Measurements from ENCODE around the gene FAM135A. TPM values are rescaled to one million over a fixed set of nuclear protein-coding genes. Genes with fewer than 3 reads are reported as not detected.

FAM135A gene
- total and polyA plus RNA-seq, 2 of the 8 experiments (the other 6 are each of a cell fraction or from before 2014, with no cell fraction given): 17.4 to 35.7 TPM

- Histone ChIP-seq H3K79me1 (ENCODE audit: low read depth, low read length) (no peaks in the 10 kb centered on the region), H2BK5ac (ENCODE audit: low read depth, low read length) (no peak overlapping the region), H3K36me3 (ENCODE audit: control insufficient read depth in 2 of 4, insufficient read depth in 4 of 4, low read length in 3 of 4) (peaks cover 0 to 32% (median 11%) of the 10 kb centered on the region in 4 experiments; a peak in 4 of 8 replicates), H3K27me3 (replicated peaks in 1 of 4; ENCODE audit: control insufficient read depth in 3 of 4, extremely low read depth in 1 of 4, insufficient read depth in 3 of 4, low read length in 3 of 4) (no peaks in the 10 kb centered on the region), H4K5ac (ENCODE audit: insufficient read length, low read depth, low read length) (no peak overlapping the region), H4K20me1 (replicated peaks in 1 of 2; ENCODE audit: control insufficient read depth in 1 of 2, insufficient read depth in 2 of 2, low read length in 2 of 2) (no peaks in the 10 kb centered on the region), H3K23ac (ENCODE audit: insufficient read length) (no peak overlapping the region), H3K9me3 (ENCODE audit: insufficient read depth in 2 of 2, low read depth in 1 of 2, low read length in 1 of 2) (peaks cover 7 to 8% of the 10 kb centered on the region in 2 experiments), H3K56ac (replicated peaks; ENCODE audit: insufficient read length, low read depth, low read length) (no peak overlapping the region), H3K4me1 (replicated peaks in 1 of 4; ENCODE audit: control insufficient read depth in 3 of 4, insufficient read depth in 4 of 4, low read length in 3 of 4) (no peaks in the 10 kb centered on the region), H3K4me3 (ENCODE audit: extremely low read depth in 1 of 4, insufficient read depth in 2 of 4, low read depth in 3 of 4, low read length in 4 of 4) (no peak overlapping the region), H2AK5ac (ENCODE audit: low read depth, low read length) (no peak overlapping the region), H3K79me2 (ENCODE audit: control insufficient read depth in 1 of 2, insufficient read depth in 2 of 2, low read length in 2 of 2) (no peaks in the 10 kb centered on the region), H4K91ac (replicated peaks; ENCODE audit: insufficient read length, low read length) (no peak overlapping the region), H2AFZ (ENCODE audit: low read length) (no peak overlapping the region), H3K23me2 (ENCODE audit: low read depth, low read length) (no peaks in the 10 kb centered on the region), H4K8ac (ENCODE audit: extremely low read depth, insufficient read depth, low read length) (no peak overlapping the region), H2BK12ac (ENCODE audit: low read depth, low read length) (no peak overlapping the region), H2BK20ac (ENCODE audit: low read length) (no peak overlapping the region), H3K9ac (replicated peaks in 1 of 4; ENCODE audit: extremely low read depth in 1 of 4, low read depth in 3 of 4, low read length in 3 of 4) (no peak overlapping the region), H2BK120ac (replicated peaks; ENCODE audit: low read depth, low read length) (no peak overlapping the region), H3K4ac (replicated peaks; ENCODE audit: insufficient read length, low read depth, low read length) (no peak overlapping the region), H3K27ac (ENCODE audit: low read depth, low read length) (no peak overlapping the region), H3K4me2 (ENCODE audit: insufficient read depth in 1 of 2, low read depth in 2 of 2, low read length in 2 of 2) (no peak overlapping the region), H3K18ac (ENCODE audit: extremely low read depth, low read length) (no peak overlapping the region), H2BK15ac (ENCODE audit: low read length) (no peak overlapping the region), H3K14ac (ENCODE audit: insufficient read length) (no peak overlapping the region)
- ChIA-PET POLR2A (ENCODE audit: partially characterized antibody) (no interaction called here), CTCF (ENCODE audit: partially characterized antibody) (no interaction called here)
- 74% methylated on average over 2 of the region's 2 CpGs; no CpG with 5 or more reads in 1 of the 2 experiments for WGBS, 2 experiments (ENCODE audit: extremely low coverage in 1 of 2, insufficient coverage in 1 of 2, insufficient read length in 1 of 2, insufficient replicate concordance in 2 of 2, low coverage in 1 of 2, low lambda C conversion rate in 2 of 2, missing lambda C conversion rate in 1 of 2)
- FAIRE-seq: no peak
- TF ChIP-seq SIX5 (IDR thresholded peaks at IDR 0.05; ENCODE audit: low read depth, low read length): no peak
- TF ChIP-seq KDM4A (IDR thresholded peaks at IDR 0.05; ENCODE audit: low read depth, low read length, severe bottlenecking): no peak
- no peak for TF ChIP-seq NRF1 (IDR thresholded peaks at IDR 0.05; ENCODE audit: low read depth, low read length)
- no peak for TF ChIP-seq MAFK (IDR thresholded peaks at IDR 0.05; ENCODE audit: low read depth, low read length)
- TF ChIP-seq EGR1 (IDR thresholded peaks at IDR 0.05; ENCODE audit: borderline replicate concordance, low read depth, low read length): no peak
- TF ChIP-seq ATF2 (IDR thresholded peaks at IDR 0.05; ENCODE audit: low read length): no peak
- no peak for DNase-seq (ENCODE audit: low read depth in 1 of 2, low spot score in 2 of 2)
Measured at GRCh38 chr6:70445001-70445400, 31.7 kb downstream of the FAM135A start.

Measured in H1 (cell line).